Ishikawa (cell line): ENCODE results near the gene EFNA3.
A peak's percentile ranks its signal among the peaks of the same experiment; 100 is the strongest.

ENCODE experiments used
- CEBPB ChIP-seq: IDR thresholded peaks from 2 replicates; pipeline ENCODE4 v1.6.1; 2012
- CREB1 ChIP-seq: IDR thresholded peaks from 2 replicates; pipeline ENCODE4 v1.6.1; 2012; ENCODE audit warnings: low read depth
- EGR1 ChIP-seq: IDR thresholded peaks from 2 replicates; pipeline ENCODE4 v1.6.1; 2012
- EP300 ChIP-seq: IDR thresholded peaks from 2 replicates; pipeline ENCODE4 v1.6.1; 2012; ENCODE audit warnings: borderline replicate concordance
- FOXM1 ChIP-seq: IDR thresholded peaks from 2 replicates; pipeline ENCODE4 v1.6.1; 2012; ENCODE audit warnings: low read depth, borderline replicate concordance
- MAX ChIP-seq: IDR thresholded peaks from 2 replicates; pipeline ENCODE4 v1.6.1; 2012
- NFIC ChIP-seq: IDR thresholded peaks from 2 replicates; pipeline ENCODE4 v1.6.1; 2012
- RAD21 ChIP-seq: IDR thresholded peaks from 2 replicates; pipeline ENCODE4 v1.6.1; 2012; ENCODE audit warnings: low read depth
- REST ChIP-seq: IDR thresholded peaks from 2 replicates; pipeline ENCODE4 v1.6.1; 2012; ENCODE audit warnings: low read depth, mild to moderate bottlenecking
- TAF1 ChIP-seq: IDR thresholded peaks from 2 replicates; pipeline ENCODE4 v1.6.1; 2012; ENCODE audit warnings: low read depth, mild to moderate bottlenecking
- TCF12 ChIP-seq: IDR thresholded peaks from 2 replicates; pipeline ENCODE4 v1.6.1; 2012; ENCODE audit warnings: low read depth
- TEAD4 ChIP-seq: IDR thresholded peaks from 2 replicates; pipeline ENCODE4 v1.6.1; 2012
- USF1 ChIP-seq: IDR thresholded peaks from 2 replicates; pipeline ENCODE4 v1.6.1; 2012
- YY1 ChIP-seq: IDR thresholded peaks from 2 replicates; pipeline ENCODE4 v1.6.1; 2012; ENCODE audit warnings: low read depth
- ZBTB7A ChIP-seq: IDR thresholded peaks from 2 replicates; pipeline ENCODE4 v1.6.1; 2012; ENCODE audit warnings: low read depth

Gene EFNA3

GRCh38 chr1:155126556-155127104, 48.0 kb downstream of the EFNA3 start:
- TF ChIP-seq MAX, result no peak
- no peak for TF ChIP-seq TCF12
- no peak for TF ChIP-seq TAF1
- no peak for TF ChIP-seq FOXM1
- no peak for TF ChIP-seq RAD21

GRCh38 chr1:155127105-155127966, 48.7 kb downstream of the EFNA3 start, which contains the start of gene EFNA1:
Gene EFNA1 (plus strand): TSS chr1:155127876. CDS start chr1:155127978, 102 bp downstream.
- TF ChIP-seq REST, result no peak
- TF ChIP-seq EGR1, result no peak
- TF ChIP-seq TCF12, result no peak; the same call in 1 of the 2 replicates
- no peak for TF ChIP-seq RAD21
- TF ChIP-seq MAX, result peak; percentile 75; the same call in 1 of the 2 replicates
- peak; percentile 41; the same call in 1 of the 2 replicates for TF ChIP-seq CEBPB
- TF ChIP-seq TEAD4, result no peak
- TF ChIP-seq TAF1, result no peak; the same call in 1 of the 2 replicates
- no peak for TF ChIP-seq EP300
- TF ChIP-seq YY1, result no peak
- no peak for TF ChIP-seq NFIC
- TF ChIP-seq CREB1, result no peak
- TF ChIP-seq ZBTB7A, result no peak; the same call in none of the 2 replicates

GRCh38 chr1:155127967-155128754, 49.5 kb downstream of the EFNA3 start:
- no peak for TF ChIP-seq RAD21
- no peak for TF ChIP-seq TAF1
- TF ChIP-seq NFIC, result no peak
- no peak for TF ChIP-seq REST
- no peak for TF ChIP-seq USF1
- no peak for TF ChIP-seq ZBTB7A
- no peak for TF ChIP-seq TCF12
- TF ChIP-seq TEAD4, result no peak
- no peak for TF ChIP-seq YY1
- no peak for TF ChIP-seq CEBPB
- TF ChIP-seq EGR1, result no peak

GRCh38 chr1:155128755-155129473, 50.3 kb downstream of the EFNA3 start:
- TF ChIP-seq CEBPB (no peak), RAD21 (no peak), TAF1 (no peak)

- no peak for TF ChIP-seq MAX
- TF ChIP-seq EGR1, result no peak
Observed at GRCh38 chr1:155130272-155131006, 51.8 kb downstream of the EFNA3 start.
